IPS DF 4.7 (cell line): ENCODE results near the gene CIROP.

Experiments
- DNase-seq: peaks from one replicate; pipeline ENCODE4 v3.0.0-alpha.2; 2013; ENCODE audit warnings: low spot score; ENCODE audit errors: extremely low read depth

CIROP gene

DNA sequence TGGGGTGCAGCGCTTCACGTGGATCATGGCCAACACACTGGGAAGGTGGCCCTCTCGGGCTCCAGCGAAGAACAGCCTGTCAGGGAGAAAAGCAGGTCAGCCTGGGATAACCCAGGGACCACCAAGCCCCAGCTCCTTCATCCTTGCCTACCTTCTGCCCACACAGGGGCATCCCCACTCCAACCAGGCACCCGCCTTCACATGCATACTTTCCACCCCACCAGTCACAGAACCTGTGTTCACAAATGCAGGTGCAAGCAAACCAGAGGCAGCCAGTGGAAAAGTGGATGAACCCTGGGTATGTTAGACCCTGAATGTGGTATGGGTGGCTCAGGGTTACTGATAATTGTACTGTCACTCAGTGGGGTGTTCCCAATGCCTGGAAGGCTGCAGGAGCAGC is 26.7 kb upstream of the CIROP start:
- DNase-seq, result no peak

DNA sequence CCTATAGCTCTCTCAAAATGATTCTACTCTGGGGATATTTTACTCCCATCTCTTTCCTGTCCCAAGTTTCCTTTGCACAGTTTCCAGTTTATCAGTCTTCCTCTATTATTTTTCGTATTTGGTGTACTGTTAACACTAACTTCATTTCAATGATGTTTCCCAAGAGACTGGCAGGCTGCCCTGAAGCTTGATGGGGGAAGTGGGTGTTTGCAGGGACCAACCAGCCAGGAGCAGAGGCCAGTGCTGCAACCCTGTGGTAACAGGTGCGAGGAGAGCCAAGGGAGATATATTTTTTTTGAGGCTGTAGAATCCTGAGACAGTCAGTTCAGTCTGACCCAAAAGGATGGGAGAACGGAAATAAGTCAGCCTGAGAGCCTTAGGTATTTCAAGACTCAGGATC is 26.1 kb upstream of the CIROP start:
- DNase-seq, result no peak

DNA sequence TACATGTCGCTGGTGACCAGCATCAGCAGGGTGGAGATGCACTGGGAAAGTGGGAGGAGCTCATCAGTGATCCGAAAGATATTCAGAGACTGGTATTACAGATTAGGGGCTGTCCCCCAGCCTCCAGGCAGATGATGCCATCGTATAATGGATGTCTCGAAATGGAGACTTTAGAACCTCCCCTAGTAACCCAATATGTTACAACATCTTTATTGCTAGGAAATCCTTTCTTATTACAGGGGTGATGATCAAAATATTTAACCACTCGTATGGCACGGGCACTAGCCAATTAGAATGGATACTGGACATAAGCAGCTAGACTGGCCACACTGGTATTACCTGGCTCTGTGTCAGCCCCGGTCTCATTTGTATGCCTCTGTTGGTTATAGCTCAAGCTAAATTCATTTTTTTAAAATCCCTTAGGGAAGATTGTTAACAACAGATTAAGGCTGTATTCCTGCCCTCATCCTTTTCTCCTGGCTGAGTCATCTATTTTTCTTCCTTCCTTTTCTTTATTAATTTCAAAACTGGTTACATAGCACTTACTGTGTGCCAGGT is 25.0 kb upstream of the CIROP start:
- no peak for DNase-seq

DNA sequence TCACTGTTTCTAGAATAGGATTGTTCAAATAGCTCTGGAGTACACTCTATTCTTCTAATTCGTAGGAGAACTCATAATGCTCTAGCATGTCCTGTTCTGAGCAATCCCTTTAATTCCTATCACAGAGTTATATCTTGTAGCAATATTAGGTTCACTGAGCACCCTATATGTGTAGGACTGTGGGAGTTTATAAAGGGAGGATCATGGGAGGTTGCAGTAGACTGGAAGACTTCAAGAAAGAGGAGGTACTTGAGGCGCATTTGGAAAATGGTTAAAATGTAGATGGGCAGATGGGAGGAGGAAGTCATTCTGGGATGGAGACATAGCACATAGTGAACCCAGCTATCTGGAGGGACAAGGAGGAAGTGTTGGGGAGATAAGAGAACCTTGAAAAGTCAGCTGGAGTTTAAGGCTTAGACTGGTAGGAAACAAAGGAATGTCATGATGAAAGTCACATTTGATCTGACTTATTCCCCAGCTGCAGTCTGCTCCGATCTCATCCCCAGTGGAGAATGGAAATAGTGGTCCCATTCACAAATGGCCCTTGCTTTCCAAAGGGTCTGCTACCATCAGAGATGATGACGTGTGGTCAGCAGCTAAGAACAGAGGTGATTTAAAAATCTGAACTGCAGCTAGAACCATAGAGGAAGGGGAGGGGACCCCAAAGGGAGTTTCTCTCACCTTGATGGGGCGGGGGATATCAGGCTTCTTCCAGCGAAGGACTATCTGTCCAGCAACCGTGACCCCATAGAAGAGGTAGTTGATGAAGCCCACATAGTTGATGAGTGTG is 24.4 kb upstream of the CIROP start:
- no peak for DNase-seq

DNA sequence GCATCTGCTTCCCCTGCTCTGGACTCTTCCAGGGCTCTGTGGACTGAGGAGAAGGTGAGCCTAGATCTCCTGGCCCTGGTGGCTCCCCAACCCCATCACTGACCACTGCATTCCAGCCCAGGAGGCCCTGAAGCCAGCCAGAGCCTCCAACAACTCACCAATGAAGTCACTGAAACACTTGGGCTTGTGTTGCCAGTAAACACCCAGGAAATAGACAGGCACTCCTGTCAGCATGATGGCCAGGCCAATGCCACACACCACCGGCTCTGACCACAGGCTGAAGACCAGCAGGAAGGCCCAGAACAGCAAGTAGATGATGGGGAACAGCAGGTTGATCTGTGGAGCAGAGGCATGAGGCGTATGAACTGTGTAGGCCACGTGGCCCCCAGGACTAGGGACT is 23.1 kb upstream of the CIROP start:
- DNase-seq, result no peak

DNA sequence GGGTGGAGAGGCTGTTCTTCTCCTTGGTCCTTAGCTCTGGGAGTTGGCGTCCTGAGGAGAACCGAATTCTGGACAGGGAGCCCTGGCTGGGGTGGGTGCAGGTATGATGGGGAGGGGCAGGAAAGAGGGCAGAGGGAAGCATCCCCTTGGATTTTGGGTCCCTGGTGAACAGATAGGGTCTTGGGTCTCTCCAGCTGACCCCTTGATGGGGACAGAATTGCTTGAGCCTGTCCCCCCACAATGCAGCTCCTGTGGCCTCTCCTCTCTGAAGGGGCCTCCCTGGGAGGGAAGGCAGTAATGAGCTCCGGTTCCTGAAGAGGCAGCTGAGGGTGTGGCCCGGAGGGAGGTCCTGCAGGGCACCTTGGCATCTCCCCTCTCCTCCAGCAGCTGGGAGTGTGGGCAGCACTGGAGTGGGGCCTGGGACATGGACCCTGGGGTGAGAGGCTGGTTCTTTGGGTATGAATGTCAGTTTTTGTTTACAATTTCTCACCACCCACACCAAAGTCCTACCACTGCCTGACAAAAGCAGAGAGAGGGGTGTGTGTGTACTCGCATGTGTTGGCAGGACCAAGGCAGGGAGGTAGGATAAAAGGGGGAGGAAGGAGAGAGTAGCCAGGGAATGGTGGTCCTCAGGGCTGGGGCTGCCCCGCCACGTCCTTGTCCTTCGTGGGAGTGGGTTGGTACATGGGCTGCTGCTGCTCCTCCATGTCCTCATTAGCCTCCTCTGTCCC is 21.9 kb upstream of the CIROP start:
- DNase-seq, result no peak

DNA sequence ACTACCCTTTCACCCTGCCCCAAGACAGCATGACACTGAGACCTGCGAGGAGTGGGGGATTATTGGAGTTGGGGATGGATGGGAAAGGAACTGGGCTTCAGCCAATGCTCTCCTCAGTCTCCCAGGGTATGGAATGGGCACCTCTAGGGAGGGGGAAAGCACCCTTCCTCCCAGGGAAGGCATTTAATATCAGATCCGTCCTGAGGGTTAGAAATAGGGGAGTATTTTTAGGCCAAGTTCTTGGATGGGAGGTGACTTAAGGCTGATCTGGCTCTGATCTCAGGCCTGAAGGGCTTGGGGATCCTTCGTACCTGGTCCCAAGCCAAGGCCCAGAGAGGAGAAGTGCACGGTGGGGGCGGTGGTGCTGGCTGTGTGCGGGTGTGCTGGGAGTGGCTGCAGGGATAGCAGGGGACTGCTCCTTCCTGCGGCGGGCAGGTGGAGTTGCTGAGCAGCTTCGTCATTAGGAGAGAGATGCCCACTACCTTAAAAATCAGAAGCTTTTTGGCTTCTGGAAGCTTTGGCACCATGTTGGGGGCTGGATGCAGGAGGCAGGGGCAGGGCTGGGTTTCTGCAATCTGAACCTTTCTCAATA is 21.2 kb upstream of the CIROP start:
- no peak for DNase-seq

DNA sequence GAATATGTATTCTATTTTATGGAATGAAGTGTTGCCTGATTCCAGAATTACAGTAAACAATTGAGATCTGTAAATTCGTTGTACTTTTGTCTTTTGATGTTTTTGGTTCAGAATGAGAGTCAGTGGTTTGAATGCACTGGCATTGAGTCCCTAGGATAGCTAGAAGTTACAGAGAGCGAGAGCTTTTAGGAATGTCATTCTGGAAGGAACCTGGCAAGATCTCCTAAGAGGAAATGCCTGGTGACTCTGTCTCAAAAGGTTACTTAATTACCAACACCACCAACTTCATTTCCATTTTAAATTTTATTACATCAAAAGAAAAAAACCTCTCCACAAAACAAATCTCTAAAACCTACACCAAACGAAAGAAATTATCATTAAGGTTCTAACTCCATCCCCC is 20.2 kb upstream of the CIROP start:
- no peak for DNase-seq

DNA sequence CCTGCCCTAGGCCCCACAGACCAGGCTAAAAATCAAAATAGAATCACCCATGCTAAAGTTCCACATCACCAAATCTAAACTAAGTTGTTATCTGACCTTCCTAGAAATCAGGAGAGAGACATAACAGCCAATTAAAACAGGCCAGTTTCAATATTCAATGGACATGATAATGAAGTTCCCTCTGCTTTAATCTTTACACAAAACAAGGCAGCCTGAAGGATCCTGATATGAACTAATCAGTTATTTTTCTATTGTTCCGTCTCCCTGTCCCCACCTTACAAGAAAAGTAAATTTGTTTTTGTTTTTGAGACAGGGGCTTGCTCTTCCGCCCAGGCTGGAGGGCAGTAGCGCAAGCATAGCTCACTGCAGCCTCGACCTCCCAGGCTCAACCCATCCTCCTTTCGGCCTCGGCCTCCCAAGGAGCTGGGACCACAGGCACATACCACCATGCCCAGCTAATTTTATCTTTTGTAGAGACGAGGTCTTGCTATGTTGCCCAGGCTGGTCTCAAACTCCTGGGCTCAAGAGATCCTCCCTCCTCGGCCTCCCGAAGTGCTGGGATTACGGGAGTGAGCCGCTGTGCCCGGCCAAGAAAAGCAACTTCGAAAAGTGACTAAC is 19.7 kb upstream of the CIROP start:
- no peak for DNase-seq

DNA sequence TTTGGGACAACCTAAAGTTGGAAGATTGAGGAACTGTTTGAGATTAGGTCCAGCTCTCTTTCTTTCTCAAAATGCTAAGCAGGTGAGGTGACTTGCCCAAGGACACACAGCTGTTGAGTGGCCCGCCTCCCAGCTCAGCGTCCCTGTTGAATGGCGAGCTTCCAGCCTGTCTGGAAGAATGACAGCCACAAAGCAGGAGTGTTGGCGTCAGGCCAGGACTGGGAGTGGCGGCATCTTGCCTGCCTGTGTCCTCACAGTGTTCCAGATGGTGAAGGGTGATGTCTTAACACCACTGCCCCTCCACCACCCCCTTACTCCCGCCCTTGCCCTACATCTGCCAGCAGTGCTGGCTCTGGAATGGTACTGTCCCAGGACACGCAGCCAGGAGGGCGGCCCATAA is 18.6 kb upstream of the CIROP start:
- no peak for DNase-seq

DNA sequence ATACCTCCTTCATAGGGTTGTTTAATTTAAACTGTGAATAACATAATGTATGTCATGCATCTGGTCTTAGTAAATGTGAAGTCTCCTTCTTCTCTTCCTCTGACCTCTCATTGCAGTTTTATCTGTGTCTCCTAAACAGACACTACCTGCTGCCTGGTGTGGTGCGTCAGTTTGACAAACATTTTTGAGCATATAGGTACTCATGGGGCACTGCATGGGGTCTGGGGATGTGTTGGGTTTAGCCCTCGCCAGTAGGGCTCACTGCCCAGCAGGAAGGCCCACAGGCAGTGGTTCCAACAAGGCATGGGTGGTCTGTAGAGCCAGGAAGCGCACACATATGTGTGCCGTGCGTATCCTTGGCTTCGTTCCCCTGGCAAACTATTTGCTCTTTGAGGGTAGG is 17.3 kb upstream of the CIROP start:
- no peak for DNase-seq

DNA sequence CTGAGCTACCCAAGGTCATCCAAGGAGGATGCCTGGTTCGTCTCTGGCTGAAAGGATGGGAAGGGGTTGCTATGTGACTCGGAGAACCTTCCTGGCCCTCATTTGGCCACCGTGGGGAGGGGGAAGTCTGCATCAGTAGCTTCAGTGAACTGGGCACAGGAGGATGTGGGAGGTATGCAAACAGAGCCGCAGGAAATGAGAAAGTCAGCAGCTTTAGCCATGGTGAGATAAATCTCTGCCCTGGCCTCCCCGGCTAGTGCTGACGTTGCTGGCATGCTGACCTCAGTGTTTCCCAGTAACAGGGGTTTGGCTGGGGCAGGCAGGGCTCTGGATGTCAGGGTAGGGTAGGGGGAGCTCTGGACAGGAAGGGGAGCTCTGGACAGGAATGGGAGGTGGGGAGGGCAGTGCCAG is 16.6 kb upstream of the CIROP start:
- no peak for DNase-seq

DNA sequence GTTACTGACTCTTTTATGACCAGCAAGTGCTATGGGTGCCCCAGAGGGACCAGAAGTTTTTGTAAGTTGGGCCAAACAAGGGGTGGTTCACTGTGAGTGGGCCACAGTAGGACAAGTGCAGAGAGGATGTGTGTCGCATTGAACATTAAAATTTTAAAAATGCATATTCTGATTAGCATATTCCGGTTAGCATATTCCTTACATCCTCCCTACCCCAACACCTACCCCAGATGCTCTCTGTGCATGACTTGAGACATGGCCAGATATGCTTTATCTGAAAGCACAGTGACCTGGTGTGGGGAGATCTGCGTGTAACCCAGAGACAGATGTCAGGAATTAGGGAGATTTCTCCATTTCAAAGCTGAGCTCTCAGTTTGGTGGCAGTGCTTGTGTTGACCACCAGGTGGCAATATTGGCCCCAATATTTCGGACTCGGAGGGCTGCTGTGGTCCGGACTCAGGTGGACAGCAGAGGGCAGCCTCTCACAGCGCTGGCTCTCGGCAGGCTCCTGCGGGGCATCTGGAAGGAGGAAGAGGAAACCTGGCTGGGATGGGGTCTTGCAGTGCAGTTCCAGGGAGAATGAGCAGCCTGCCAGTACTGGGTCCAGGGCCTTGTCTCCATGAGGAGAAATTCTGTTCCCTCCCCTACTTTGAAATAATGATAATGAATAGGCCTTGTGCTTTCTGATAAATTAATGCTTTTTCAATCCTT is 15.9 kb upstream of the CIROP start:
- peak; percentile 87 for DNase-seq

DNA sequence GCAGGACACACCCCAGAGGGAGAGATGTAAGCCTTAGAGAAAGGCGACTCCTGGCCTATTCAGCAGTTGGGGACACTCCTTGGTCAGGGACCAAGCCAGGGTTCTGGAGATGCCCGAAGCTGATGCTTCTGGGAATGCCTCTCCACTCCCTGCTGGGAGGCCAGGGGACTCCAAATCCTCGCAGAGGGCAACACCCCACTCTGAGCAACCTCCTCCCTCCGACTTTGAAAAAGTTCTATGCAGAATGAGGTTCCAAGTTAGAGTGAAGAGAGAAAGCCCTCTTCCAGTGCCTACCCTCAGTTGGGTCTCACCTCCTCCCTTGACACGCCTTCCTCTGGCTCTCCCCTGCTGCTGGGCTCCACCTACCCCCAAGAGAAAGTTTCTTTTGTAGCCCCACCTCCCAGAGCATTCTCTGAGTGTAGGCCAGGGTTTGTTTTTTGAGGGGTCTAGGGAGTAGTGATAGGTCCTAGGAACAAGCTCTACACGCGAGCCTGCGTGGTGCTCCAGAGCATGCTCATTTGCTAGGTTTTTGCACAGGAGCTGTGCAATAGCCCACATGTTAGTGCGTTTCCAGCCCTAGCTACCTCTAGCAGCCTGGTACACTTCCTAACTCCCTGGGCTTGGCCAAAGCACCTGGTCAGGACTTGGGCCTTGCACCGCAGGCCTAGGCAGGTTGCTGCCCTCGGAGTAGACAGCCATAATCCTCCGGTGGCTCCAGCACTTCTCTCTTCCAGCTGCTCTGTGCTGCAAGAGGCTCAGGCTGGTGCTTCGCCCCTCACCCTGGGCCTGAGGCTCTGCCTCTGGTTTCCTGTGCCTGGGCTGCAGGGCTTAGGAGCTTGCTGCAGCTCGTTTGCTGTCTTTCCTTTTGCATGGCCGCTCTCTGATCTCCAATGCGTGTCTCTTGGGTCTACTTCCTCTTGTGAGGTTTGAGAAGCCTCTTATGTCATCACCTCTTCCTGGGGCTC is 14.9 kb upstream of the CIROP start:
- DNase-seq, result no peak

DNA sequence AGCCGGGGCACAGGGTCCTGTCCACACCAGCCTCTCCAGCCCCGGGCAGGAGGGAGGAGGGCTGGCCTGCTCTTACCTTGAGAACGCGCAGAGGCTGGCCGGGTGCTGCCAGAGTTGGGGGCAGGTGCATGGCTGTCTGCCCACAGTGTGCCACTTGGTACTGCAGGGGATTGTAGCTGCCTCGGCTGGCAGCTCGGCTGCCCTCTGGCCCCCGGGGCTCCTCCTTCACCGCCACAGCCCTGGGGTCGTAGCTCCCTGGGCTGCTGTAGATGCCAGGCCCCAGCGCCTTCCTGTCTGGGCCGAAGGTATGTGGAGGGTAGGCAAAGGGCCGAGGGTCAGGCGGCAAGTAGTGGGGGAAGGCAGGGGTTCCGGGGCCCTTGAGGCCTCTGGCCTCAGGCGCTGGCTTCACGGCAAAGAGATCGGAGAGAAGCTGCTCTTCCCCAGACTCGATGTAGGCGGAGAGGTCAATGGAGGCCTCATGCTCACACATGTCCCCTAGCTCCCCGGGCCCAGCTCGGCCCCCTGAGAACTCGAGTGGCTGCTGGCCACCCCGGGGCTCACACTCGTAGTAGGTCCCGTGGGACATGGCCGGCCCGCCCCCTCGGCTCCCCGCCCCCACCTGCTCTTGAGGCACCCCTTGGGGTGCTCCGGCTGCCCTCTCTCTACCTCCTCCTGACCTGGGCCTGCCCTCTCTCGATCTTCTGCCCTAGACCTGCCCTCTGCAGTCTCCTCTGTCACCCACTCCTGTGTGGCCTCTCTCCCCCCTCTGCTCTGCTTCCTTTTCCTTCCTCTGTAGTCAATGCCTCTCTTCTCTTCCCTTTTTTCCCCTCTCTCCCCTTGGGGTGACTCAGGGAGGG is 13.9 kb upstream of the CIROP start, which contains the start of gene CEBPE:
CEBPE (minus strand) TSS at position 750 of the 857 bp plus-strand sequence; CDS start at position 586, 164 bp downstream.
- DNase-seq, result no peak

DNA sequence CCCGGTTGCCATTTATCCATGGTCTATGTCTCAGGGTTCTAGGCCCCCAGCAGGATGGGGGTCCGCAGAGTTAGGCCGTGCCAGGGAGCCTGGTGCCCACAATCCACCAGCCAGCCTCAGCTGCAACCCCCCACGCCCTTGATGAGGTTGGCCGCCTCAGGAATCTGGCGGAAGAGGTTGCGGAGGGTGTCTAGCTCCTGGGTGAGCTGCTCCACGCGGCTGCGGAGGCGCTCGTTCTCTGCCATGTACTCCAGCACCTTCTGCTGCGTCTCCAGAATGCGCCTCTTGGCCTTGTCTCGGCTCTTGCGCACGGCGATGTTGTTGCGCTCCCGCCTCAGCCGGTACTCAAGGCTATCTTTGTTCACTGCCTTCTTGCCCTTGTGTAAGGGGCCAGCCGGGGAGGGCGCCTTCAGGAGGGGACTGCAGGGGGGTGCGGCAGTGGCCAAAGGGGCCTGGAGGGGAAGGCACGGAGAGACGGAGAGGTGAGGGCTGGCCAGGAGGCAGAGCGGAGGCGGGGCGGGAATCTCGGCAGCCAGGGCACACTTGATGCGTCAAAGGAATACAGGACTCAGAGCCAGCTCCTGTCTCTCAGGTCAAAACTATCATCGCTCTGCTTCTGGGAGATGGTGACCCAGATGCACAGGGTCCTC is 12.7 kb upstream of the CIROP start:
- no peak for DNase-seq

DNA sequence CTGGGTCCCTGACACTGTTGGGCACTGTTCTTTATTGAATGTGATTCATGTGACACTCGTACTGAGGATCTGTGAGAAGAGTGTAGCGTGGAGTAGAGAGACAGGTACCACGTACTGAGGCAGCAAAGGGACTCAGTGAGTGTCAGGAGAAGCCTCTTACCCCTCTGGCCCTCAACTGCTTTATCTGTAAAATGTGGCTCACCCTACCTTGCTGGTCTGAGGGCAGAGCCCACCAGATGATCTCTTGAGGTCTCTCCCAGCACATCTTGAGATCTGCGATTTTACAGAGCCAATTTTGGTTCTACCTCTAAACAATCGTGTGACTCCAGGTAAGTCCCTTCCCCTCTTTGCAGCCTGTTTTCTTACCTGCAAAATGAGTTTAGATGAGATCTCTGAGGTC is 11.1 kb upstream of the CIROP start:
- DNase-seq, result no peak

DNA sequence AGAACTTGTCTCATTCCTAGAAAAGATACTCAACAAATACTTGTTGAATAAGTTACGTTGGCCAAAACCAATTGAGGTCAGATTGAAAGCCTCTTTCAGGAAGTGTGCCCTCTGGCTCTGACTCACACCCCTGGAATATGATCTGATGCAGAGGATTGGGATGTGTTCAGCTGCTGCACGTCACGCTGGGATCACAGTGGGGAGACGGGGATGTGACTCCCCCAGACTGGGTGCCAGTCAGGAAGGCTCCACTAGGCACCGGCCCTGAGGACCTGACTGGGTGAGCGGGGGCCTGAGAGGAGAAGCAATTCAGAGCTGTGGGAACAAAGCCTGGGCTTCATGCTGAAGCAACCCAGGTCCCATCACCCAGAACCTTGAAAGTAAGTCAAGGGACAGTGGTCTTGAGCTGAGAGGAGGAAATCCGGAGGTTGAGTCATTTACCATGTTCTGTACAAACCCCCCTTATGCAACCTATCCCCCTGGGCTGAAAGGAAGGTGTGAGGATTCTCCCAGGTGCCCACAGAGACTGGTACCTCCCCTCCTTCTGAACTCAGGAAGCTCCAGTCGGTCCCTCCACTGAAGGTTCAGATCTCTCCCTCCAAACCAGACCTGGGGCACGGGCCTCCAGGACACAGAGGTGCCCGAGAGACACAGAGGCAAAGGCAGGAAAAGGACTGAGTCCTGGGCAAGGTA is 10.4 kb upstream of the CIROP start:
- no peak for DNase-seq
